Measurements from ENCODE around the gene TNS1.
"Not testable (repeated sequence)": the region's sequence is repeated elsewhere in the genome, so short reads cannot be mapped to it uniquely, and the experiment has no call there.

TNS1 gene

DNA sequence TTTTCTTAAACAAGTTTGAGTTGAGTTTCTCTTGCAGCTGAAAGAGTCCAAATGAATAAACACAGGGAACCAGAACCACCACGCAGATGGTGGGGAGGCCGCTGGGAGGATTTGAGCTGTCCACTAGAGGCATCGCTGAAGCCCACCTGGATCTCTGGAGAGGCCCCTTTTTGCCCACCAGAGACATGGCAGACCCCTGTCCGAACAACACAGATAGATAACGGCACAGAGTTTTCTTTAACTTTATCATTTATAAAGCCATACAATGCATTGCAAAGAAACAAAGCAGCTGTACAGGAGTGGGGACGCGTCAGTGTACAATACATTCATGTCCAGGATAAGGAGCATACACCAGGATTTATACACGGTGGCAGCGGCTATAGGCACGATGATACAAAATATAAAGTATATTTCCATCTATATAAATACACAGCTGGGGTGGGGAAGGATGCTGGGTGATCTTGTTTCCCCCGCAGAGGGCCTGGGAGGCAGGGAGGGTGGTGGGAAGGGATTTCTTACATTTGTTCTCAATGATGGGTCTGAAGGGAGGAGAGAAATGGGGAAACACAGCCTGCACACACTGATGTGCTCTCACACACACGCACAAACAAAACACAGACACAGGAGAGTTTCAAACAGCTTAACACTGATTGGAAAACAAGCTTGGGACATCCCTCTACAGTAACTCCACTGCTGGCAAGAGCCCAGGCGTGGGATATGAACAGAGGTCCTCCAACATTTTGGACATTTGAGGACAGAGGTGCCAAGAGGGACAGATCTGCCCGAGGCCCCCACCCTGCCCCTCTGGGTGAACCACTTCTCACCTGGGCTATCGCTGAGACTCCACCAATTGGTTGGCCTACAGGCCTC, 203.0 kb downstream of the TNS1 start:
- DNase-seq (ENCODE audit: low read depth in 3 of 3): no peak

DNA sequence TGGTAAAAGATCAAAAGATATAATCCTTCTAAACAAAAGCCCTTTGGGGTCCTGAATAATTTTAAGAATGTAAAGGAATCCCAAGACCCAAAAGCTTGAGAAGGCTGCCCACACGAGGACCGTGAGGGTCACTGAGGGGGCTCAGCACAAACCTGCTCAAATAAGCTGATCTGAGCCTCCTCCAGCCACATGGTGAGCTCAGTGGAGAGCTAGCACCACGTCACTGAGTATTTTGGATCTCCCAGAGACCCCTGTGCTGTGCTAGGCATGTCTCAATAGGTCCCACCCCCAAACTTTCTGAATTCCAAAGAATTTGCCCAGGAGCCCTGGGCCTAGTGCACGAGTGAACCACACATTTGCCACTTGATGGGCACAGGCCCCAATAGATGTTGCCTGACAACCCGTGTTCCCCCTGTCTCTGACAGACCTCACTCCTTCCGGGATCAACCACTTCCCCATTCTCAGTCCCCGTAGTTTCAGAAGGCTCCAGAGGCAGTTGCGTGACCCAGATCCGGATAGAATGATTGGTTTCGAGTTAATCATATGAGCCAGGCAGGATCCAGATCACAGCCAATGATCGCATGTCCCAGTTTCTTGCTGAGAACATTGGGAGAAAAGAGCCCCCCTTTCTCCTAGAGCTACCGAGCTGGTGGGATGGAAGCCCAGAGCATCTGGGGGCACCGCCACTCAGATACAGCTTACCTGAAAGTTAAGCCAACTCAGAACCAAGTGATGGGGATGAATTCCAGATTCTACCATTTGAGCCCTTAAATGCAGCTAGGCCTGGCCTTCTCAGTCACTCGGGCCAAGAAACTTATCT, 203.8 kb downstream of the TNS1 start:
- no peak for DNase-seq (ENCODE audit: low read depth in 3 of 3)

DNA sequence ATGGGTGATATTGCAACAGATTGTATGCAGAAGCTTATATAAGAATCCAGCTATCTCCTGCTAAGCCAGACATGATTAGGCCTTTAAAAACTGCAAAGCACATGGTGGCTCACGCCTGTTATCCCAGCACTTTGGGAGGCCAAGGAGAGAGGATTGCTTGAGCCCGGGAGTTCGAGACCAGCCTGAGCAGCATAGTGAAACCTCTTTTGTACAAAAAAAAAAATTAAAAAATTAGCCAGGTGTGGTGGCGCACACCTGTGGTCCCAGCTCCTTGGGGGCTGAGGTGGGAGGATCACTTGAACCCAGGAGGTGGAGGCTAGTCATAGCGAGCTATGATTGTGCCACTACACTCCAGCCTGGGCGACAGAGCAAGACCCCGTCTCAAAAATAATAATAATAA, 204.6 kb downstream of the TNS1 start:
- DNase-seq (ENCODE audit: low read depth in 3 of 3): no peak

DNA sequence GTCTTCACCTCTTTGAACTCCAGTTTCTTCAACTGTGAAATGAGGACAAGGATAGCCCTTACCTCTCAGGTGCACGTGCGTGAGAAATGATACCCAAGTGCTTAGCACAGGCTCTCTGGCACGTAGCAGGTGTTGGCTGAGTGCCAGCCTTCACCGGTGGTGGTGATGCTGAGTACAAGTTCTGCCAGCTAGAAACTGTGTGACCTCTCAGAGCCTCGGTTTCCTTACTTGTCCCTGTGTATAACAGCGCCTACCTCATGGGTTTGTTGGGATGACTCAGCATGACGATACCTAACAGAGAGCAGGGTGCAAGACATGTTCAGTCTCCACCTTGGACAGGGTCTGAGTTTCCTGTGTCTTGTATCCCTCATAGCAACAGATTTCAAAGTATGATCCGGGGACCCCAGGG, 205.1 kb downstream of the TNS1 start:
- DNase-seq (ENCODE audit: low read depth in 3 of 3): no peak

DNA sequence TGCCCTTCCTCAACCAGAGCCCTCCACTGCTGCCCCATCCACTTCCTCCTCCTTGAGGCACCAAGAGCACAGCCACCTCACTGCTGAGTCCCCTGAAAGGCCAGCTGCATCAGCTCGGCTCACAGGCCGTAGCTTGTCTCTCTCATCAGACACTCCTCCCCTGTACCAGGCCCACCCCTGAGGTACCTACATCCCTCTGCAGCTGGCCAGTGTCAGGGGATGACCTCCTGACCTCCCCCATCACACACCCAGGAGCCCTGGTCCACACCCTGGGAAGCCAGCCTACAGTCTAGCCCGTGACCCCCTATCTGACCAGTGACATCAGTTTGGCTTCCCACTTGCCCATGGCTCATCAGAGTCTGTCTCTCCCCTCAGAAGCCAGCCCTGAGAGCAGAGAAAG, 205.6 kb downstream of the TNS1 start:
- no peak for DNase-seq (ENCODE audit: low read depth in 3 of 3)

DNA sequence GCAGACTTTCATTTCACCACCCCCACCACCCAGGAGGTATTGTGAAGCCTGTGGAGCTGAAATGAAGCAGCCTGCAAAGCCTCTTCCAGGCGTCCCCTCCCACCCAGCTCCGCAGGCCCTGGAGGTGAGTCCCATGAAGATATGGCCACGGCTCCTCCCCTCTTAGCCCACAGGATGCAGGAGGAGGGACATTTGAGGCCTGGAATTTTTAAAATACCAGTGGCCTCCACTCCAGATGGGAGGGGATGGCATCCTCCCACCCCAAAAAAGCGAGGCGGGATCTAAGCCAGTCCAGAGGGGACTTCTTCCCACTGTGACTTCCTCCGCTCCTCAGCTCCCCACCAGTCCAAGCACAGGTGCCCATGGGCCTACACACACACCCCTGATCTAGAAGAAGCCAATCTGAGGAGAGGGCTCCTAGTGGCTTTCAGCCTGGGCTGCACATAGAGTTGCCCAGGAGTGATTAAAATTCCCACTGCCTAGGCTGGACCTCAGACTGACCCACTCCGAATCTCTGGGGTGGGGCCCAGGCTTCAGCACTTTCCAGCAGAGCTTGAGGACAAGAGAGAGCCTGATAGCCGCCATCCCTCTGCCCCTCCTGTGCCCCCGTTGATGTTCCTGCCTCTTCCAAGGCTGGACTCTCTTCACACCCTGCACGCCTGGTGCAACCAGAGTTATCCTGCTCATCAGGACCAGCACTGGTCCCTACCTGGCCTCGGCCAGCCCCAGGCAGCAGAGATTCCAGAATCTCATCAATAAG, 206.9 kb downstream of the TNS1 start:
- DNase-seq (ENCODE audit: low read depth in 3 of 3): no peak

DNA sequence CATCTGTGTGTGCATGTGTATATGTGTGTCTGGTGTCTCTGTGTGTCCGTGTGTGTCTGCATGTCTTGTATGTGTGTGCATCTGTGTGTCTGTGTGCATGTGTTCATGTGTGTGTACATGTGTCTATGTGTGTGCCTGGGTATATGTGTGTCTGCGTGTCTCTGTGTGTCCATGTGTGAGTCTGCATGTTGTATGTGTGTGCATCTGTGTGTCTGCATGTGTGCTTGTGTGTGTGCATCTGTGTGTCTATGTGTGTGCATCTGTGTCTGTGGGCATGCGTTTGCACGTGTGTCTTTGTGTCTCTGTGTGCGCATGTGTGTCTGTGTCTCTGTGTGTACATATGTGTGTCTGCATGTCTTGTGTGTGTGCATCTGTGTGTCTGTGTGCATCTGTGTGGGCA, 207.7 kb downstream of the TNS1 start:
- no peak for DNase-seq (ENCODE audit: low read depth in 3 of 3)

DNA sequence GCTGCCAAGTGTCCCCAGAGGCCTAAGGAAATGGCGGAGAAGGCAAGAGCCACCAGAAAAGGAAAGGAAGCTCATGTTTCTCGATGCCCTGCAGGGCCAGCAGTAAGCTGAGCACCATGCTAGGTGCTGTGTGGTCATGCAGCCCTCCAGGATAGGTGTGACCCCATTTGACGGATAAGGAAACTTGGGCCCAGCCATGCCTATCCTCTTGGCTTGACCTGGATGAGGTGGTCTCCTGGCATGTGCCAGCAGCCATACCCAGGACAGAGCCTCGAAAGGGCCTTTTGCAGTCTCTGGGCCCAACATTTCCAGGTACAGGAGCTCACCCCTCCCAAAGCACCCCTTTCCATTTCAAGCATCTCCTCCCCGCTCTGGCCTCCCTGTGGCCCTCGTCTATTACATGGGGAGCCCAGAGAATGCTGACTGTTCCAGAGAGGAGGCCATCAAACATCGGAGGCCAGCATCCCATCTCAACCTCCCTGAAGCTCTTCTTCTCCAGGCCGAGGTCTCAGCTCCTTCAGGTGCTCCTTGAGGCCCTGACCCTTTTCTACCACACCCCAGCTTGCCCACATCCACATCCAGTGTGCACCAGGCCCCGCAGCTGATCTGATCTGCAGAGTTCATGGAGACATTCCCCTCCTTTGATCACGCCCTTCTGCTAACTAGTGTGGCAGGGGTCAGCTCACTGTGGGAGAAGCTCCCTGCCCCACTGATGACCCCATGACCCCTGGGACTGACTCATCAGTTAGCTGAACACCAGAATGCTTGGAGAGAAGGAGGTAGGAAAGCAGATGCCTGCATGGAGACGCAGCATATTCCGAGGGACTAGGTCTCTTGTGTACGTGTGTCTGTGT, 208.4 kb downstream of the TNS1 start:
- DNase-seq (ENCODE audit: low read depth in 3 of 3): no peak

DNA sequence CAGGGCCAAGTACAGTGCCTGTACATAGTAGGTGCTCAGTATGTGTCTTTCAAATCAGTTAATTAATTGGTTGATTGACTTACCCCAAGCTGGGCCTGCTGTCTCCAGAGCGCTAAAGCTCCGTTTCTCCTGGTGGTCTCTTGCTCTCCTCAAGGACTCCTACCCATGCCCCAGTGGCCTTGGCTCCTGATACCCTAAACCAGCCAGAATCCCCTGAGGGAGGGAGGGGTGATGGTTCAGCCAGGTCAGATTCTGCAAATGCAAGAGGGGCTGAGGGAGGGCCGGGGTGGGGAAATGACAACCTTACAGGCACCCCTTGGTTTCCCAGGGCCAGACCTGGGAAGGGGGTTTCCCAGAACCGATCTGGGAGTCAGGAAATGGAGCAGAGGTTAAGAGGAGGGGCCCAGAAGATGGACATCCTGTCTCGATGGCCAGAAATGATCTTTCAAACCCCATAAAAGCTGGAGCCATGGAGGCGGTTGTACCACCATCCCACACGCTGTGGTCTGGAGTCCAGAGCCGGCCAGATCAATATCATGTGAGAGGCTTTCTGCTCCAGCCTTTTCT, 209.1 kb downstream of the TNS1 start:
- no peak for DNase-seq (ENCODE audit: low read depth in 3 of 3)

DNA sequence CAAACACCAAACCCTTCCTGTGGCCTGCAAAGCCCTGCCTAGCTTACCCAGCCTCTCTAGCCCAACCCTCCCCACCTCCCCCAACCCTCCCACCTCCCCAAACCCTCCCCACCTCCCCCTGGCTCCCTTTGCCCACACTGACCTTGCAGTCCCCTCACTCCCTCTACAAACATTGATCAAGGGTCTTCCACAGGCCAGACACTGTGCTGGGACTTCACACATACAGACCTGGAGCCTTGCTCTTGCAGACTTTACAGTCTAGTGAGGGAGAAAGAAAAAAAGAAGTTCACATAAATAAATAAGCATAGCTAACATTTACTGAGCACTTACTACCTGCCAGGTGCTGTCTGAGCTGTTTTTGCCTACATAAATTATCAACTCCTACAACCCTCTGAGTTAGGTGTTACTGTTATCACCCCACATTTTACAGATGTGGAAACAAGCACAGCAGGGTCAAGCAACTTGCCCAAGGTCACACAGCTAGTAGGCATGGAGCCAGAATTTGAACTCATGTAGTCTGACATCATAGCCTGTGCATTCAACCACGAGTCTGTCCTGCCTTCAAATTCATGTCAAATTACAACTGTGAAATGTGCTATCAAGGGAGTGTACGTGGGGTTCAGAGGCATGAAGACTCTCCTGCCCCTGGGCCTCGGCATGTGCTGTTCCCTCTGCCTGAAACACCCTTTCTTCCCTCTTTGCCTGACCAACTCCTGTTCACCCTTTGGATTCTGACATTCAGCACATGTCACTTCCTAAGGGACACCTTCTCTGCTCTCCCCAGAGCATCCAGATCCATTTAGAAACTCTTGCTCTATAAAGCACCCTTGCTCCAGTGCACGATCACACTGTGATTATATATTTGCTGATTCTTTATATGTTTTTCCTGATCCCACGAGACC, 209.9 kb downstream of the TNS1 start:
- DNase-seq (ENCODE audit: low read depth in 3 of 3): no peak

DNA sequence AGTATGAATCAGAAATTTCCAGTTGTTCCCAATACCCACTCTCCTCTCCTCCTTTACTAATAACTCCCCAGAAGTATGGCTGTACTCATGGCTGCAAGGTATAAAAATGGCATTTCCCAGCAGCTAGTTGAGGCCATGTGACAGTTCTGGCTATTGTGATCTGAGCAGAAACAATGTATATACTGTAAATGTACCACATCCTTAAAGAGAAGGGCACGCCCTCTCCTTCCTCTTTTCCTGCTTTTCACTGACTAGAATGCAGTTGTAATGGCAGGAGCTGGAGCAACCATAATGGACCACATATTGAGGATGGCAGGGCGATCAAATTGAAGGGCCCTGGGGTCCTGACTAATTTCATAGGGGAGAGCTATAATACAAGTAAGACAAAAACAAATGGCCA, 211.2 kb downstream of the TNS1 start:
- DNase-seq (ENCODE audit: low read depth in 3 of 3): no peak

DNA sequence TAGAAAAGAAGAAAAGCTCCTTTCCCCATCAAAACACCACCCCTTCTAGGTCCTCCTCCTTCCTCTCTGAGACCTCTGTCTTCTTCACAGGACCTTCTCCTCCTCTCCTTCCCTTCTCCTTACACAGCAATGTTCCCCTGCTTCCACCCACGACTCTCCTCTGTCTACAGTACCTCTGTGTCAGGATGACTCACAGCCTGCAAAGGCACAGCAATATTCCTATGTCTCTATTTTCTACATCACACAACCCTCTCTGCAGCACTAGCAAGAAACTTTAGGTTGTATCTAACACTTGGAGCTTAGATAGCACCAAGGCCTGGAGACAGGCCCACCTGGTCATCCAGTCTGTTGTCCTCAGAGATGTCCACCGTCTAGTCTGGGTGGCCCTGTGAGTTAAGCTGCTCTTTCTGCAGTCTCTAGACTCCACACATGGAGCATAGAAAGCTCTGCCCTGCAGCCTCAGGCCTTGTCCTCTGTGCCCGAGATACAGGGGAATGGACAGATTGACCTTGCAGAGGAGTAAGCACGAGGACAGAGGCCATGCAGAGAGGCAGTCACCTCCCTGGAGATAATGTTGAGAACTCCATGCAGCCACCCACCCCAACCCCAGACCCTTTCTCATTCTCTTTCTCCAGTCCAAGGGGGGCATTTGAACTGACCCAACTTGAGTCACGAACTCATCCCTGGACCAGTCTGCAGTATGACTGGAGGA, 212.0 kb downstream of the TNS1 start:
- DNase-seq (ENCODE audit: low read depth in 3 of 3): no peak

DNA sequence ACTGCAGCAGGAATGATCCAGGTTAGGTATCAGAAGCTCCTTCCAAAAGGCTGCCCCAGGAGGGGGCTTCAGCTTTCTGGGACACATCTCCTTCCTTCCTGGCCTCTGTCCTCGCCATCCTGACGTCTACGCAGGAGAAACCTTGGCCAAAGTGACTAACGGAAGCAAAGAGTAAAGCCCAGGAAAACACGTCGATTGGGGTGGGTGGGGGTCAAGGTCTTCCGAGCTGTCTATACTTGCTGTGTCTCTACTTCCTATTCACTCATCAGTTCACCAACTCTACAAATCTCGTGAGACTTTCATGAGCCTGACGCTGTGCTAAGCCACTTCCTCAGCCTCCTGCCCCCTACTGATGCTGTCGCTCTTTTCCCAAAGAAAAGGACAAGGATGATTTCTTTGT, 212.6 kb downstream of the TNS1 start:
- no peak for DNase-seq (ENCODE audit: low read depth in 3 of 3)

DNA sequence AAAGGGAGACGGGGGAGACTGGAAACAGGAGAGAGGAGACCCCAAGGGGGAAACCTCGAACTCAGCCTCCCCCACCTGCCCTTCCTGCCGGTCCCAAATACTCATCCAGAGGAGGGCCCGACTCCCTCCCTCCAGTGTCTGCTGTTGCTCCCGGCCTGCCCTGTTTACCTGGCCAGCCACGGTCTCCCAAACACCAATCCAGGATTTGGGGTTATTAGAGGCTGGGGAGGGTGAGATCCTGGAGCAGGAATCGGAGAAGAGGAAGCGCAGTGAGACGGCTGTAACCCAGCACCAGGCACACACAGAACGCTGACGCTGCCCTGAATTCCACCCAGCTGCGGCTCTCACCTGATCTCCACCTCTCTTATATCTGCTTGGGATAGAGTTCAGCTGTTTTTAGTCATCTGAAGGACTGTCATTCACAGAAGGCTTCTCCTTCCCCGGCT, 213.0 kb downstream of the TNS1 start:
- no peak for DNase-seq (ENCODE audit: low read depth in 3 of 3)

DNA sequence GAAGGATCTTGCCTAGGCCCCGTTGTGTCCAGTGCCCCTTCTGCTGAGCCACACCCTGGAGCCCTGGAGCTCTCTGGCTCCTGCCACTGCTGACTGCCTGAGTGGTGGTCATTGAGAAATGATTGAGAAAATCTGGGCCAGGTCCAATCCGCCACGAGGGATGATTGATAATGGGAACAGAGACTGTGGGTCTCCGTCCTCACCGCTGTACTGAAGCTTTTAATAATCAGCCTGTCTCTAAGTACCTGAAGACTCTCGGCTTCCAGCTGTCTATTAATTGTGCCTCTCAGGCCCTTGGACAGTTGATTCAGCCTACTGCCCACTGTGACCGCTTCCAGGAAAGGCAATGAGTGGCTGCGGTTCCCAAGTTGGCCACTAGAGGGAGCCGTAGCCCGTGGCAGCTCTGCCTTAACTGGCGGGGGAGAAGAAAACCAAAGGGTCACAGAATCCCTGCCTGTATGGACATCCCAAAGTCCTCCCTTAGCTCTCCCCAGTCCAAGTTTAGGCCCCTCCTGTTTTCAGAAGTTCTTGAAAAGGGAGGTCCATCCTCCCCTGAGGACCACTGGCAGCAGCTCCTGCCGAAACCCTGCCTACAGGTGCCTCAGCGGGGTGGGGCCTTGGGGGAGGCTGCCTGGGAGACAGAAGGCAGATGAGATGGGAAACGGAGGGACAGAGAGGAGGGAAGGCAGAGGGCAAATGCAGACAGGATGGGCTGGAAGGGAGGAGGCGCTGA, 213.6 kb downstream of the TNS1 start:
- DNase-seq (ENCODE audit: low read depth in 3 of 3): peak; percentile 41 to 66 (median 62)

DNA sequence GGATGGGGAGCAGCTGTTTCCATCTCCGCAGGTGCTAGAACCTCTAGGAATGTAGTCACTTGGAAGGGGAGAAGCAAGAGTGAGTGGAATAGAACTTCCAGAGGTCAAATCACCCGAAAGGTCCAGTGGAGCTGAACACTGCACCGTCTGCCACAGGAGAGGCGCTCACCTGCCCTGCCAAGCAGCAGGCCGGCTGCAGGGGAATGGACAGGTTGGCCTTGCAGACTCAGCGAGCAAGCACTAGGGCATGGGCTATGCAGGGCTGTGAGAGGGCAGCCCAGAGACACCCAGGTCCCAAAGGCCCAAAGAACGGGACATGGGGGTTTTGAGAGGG, 214.2 kb downstream of the TNS1 start:
- DNase-seq (ENCODE audit: low read depth in 3 of 3): no peak

DNA sequence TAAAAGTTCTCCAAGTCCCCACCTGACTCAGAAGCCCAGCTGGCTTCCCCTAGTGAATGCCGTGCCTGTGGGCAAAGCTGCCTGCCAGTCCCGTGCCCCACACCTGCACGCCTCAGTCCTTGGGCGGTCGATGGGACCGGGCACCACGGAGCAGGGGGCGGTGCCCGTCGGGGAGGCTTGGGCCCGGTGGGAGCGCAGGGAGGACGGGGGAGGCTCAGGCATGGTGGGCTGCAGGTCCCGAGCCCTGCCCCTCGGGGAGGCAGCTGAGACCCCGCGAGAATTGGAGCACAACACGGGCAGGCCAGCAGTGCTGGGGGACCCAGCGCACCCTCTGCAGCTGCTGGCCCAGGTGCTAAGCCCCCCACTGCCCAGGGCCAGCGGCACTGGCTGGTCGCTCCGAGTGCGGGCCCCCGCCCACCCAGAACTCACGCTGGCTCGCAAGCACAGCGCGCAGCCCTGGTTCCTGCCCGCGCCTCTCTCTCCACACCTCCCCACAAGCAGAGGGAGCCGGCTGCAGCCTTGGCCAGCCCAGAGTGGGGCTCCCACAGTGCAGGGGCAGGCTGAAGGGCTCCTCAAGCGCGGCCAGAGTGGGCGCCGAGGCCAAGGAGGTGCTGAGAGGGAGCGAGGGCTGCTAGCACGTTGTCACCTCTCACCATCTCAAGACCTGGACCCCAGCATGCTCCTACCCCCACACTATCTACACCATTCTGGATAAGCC, 215.5 kb downstream of the TNS1 start:
- no peak for DNase-seq (ENCODE audit: low read depth in 3 of 3)

DNA sequence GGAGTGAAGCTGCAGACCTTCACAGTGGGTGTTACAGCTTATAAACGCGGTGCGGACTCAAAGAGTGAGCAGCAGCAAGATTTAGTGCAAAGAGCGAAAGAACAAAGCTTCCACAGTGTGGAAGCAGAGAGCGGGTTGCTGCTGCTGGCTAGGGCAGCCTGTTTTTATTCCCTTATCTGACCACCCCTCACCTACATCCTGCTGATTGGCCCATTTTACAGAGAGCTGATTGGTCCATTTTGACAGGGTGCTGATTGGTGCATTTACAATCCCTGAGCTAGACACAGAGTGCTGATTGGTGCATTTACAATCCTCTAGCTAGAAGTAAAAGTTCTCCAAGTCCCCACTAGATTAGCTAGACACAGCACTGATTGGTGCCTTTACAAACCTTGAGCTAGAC, 216.2 kb downstream of the TNS1 start:
- not testable (repeated sequence) for DNase-seq (ENCODE audit: low read depth in 3 of 3)

Measured in stimulated activated CD4-positive, alpha-beta T cell treated with anti-CD3 and anti-CD28 coated beads, TNF-alpha, amount 100 ng/mL, for 48 hours (primary cell).